NCI-H2107 (cell line): ENCODE results near the gene ZMYND15.

Experiments used
- DNase-seq: peaks from one replicate; lab custom pipeline; 2025; lab: John Stamatoyannopoulos, UW

The ZMYND15 gene

DNA sequence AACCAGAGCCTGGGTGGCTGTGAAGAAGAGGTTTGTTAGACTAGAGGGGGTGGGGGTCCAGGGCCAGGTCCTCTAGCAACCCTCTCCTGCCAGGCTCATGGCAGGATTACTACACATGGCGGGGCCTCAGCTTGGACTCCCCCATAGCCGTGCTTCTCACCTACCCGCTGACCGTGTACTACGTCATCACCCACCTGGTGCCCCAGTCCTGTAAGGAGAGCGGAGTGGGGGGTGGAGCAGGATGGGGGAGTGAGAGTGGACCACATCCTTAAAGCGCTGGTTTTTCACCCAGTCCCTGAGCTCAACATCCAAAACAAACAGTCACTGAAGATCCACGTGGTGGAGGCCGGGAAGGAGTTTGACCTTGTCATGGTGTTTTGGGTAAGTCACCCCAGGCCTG is 4.3 kb downstream of the ZMYND15 start:
- no peak for DNase-seq

GRCh38 chr17:4744999-4745969 is 5.7 kb downstream of the ZMYND15 start:
- DNase-seq, result no peak

GRCh38 chr17:4747847-4748246 is 8.2 kb downstream of the ZMYND15 start:
- no peak for DNase-seq

- DNase-seq, result no peak
Observed at GRCh38 chr17:4748686-4749085, 9.1 kb downstream of the ZMYND15 start.

DNA sequence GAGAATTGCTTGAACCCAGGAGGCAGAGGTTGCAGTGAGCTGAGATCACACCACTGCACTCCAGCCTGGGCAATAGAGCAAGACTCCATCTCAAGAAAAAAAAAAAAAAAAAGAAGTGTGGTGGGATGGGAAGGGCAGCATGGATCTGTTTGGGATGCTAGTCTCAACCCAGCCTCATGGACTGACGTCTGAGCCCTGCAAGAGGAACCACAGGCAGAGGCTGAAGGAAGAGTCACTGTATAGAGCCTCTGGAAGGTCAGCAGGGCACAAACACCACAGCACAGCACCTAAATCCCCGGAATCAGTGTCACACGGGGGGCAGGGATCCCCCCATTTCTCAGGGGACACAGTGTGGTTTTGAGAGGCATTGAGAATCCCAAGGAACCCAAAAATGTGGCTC is 11.0 kb downstream of the ZMYND15 start:
- no peak for DNase-seq

DNA sequence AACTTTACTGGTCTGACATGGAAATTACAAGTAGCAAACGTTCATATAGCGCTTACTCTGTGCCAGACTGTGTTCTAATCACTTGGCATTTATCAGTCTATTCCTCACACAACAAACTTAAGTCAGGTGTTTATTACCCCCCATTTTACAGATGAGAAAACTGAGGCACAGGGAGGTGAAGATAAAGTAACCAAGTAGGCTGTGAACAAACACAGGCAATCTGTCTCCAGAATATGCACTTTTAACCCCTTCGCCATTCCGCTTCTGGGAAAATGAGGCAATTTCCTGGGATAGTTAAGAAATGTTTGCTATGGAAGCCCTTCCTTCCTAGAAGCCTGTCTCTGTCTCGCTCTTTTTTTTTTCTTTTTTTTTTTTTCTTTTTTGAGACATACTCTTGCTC is 12.3 kb downstream of the ZMYND15 start:
- DNase-seq, result no peak

DNA sequence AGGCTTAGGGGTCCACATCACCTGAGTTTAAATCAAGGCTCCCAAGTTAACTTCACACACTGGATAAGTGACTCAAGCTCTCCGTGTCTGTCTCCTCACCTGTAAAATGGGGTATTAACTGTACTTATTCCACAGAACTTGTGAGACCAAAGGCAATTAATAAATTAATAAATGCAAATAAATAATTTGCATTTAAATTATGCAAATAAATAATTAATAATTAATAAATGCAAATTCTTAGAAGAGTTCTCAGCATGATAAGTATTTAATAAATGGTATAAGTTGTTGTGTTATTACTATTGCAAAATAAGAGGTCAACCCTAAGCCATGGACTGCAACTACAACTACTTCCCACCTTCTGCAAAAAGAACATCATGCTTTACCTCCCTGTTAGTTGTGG is 13.8 kb downstream of the ZMYND15 start:
- DNase-seq, result no peak

DNA sequence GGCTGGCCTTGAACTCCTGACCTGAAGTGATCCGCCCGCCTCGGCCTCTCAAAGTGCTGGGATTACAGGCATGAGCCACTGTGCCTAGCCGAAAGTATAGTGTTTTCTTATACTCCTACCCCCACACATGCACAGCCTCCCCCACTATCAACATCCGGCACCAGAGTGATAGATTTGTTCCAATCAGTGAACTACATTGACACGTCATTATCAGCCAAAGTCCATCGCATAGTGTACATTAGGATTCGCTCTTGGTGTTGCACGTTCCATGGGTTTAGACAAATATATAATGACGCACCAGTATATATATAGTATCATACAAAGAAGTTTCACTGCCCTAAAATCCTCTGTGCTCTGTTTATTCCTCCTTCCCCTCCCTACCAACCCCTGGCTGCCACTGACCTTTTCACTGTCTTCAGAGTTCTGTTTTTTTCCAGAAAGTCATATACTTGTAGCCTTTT is 20.2 kb downstream of the ZMYND15 start:
- DNase-seq, result no peak

DNA sequence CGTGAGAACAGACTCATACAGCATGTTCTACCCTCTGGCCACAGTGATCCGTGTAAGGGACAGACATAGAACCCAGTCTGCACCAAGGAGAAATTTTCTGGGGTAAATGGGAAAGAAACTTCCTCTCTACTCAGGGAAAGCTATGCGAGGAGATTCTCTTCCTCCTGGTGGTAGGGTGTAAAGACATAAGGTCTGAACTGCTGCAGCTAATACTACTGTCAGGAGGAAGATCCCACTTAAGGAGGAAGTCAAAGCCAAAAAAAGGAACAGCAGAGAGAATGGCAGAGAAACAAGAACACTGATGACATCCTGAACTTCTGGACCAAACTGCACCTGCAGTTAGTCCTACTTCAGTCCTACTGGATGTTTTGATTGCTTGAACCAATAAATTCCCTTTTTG is 25.0 kb downstream of the ZMYND15 start:
- DNase-seq, result no peak

DNA sequence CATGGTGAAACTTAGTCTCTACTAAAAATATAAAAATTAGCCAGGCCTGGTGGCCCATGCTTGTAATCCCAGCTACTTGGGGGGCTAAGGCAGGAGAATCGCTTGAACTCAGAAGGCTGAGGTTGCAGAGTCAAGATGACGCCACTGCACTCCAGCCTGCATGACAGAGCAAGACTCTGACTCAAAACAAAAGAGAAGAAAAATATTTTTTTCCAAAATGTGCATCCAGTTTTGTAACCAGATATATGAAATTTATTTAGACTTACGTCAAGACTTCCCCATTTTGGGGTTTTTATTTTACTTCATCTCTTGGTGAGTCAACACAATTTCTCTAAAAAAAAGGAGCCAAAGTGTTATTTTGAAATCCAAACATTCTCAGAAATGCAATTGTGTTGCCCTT is 26.6 kb downstream of the ZMYND15 start:
- no peak for DNase-seq

GRCh38 chr17:4766723-4767122 is 27.1 kb downstream of the ZMYND15 start:
- DNase-seq, result no peak

GRCh38 chr17:4768298-4768697 is 28.7 kb downstream of the ZMYND15 start:
- DNase-seq, result no peak

GRCh38 chr17:4769628-4770027 is 30.0 kb downstream of the ZMYND15 start:
- no peak for DNase-seq

DNA sequence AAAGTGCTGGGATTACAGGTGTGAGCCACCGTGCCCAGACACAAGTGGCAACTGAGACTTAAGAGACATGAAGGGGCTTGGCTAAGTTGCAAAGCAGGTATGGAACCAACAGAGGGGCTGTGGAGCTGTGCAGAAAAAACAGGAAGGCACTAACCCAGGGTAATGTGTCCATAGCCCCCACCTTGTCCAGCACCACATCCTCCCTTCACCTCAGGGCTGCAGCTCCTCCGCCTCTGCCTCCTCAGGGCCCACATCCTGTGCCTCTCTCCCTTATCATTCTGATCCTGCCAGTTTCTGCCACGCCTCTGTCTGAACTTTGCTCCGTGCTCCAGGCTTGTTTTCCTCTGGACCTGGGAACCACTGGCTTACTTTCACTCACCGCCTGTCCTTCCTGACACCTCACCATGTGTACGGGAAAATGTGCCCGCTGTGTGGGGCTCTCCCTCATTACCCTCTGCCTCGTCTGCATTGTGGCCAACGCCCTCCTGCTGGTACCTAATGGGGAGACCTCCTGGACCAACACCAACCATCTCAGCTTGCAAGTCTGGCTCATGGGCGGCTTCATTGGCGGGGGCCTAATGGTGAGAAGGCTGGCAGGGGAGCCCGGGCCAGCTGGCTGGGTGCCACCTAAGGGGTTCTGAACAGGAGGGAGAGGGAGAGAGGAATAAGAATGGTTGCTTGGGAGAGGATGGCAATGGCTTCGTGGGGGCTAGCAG is 32.0 kb downstream of the ZMYND15 start, which contains the start of gene TM4SF5:
TSS of gene TM4SF5 (plus strand) at position 368 of the 716 bp plus-strand sequence. CDS start at position 405, 37 bp downstream.
- no peak for DNase-seq

- DNase-seq, result no peak
Observed at GRCh38 chr17:4772235-4772613, 32.6 kb downstream of the ZMYND15 start.

GRCh38 chr17:4777969-4778760 is 38.5 kb downstream of the ZMYND15 start:
- DNase-seq, result no peak

- no peak for DNase-seq
Observed at GRCh38 chr17:4780325-4780955, 40.8 kb downstream of the ZMYND15 start.

GRCh38 chr17:4782652-4783051 is 43.0 kb downstream of the ZMYND15 start:
- no peak for DNase-seq

GRCh38 chr17:4785311-4786105 is 45.9 kb downstream of the ZMYND15 start:
- no peak for DNase-seq

DNA sequence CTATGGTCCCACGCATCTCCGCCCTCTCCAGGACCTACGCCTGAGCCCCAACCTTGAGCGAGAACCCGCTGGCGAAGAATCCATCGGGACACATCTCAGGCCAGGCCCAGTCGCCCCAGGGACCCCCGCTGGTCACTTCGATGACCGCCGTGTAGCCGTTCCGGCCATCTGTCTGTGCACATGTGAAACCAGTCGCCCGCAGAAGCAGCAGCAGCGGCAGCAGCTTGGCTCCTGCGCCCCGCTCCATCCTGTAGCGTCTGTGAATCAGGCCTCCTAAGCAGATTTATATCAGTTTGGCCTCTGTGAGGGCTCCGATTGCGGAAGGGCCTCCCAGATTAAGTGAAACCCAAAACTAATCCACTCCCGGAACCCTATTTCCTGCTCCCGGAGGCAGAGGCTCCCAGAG is 46.5 kb downstream of the ZMYND15 start, which contains the start of gene VMO1:
TSS of gene VMO1 (minus strand) at position 259 of the 406 bp plus-strand sequence. CDS start at position 247, 12 bp downstream.
- DNase-seq, result no peak

DNA sequence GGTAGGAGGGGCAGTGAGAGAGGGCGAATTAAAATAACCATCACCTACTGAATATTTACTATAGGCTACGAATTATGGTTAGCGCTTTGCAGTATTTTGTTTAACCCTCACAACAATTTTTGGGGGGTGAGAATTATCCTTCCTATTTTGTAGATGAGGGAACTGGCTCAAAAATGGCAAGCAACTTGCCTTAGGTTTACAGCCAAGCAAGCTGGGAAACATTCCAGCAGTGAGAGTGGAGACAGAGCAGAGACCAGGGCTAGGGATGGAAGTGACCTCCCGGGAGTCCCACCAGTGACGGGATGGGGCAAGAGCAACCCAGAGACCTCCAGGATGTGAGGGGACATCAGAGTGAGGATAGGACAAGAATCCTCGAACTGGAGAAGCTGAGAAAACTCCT is 46.9 kb downstream of the ZMYND15 start:
- DNase-seq, result no peak
